Measurements from ENCODE around the gene ZNF816.

The ZNF816 gene

DNA sequence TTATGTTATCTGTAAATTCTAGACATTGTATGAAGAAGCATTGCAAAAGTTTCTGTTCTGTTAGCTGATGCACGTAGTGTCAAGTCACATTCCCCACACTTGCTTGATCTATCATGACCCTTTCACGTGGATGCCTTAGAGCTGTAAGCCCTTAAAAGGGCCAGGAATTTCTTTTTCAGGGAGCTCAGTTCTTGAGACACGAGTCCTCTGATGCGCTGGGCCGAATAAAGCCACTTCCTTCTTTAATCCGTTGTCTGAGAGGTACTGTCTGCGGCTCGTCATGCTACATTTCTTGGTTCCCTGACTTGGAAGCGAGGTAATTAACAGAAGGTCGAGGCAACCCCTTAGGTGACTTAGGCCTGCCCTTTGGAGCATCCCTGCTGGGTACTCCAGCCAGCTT is 5.8 kb downstream of the ZNF816 start:
- no peaks in the 10 kb centered on the region for H3K27me3 ChIP-seq (ENCODE audit: insufficient read depth, poor library complexity, severe bottlenecking)
- DNase-seq (ENCODE audit: low spot score) (no peak), ATAC-seq (ENCODE audit: low read depth) (no peak)
- TF ChIP-seq, protein P1, sequence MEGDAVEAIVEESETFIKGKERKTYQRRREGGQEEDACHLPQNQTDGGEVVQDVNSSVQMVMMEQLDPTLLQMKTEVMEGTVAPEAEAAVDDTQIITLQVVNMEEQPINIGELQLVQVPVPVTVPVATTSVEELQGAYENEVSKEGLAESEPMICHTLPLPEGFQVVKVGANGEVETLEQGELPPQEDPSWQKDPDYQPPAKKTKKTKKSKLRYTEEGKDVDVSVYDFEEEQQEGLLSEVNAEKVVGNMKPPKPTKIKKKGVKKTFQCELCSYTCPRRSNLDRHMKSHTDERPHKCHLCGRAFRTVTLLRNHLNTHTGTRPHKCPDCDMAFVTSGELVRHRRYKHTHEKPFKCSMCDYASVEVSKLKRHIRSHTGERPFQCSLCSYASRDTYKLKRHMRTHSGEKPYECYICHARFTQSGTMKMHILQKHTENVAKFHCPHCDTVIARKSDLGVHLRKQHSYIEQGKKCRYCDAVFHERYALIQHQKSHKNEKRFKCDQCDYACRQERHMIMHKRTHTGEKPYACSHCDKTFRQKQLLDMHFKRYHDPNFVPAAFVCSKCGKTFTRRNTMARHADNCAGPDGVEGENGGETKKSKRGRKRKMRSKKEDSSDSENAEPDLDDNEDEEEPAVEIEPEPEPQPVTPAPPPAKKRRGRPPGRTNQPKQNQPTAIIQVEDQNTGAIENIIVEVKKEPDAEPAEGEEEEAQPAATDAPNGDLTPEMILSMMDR (IDR thresholded peaks at IDR 0.05; ENCODE audit: poor library complexity, severe bottlenecking): no peak
- no peak overlapping the region for H3K27ac ChIP-seq (ENCODE audit: poor library complexity, severe bottlenecking)
- H3K36me3 ChIP-seq (ENCODE audit: low read depth): peaks cover 38% of the 10 kb centered on the region
- peaks cover 6% of the 10 kb centered on the region for H3K9me3 ChIP-seq (ENCODE audit: severe bottlenecking)
- H3K4me1 ChIP-seq (ENCODE audit: insufficient read depth, poor library complexity, severe bottlenecking): peaks cover 5% of the 10 kb centered on the region
- no peak overlapping the region for H3K4me3 ChIP-seq (ENCODE audit: severe bottlenecking)

DNA sequence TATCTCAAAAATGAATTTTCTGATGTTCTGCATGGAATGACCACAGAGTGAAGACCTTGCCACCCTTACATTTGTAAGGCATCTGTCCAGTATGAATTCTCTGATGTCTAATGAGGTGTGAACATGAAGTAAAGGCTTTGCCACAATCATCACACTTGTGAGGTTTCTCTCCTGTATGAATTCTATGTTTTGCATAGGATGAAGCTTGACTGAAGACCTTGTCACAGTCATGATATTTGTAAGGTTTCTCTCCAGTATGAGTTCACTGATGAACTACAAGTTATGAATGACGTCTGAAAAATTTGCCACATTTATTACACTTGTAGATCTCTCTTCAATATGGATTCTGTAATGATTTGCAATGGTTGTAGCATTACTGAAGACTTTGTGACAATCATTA is 13.3 kb downstream of the ZNF816 start:
- TF ChIP-seq, protein P1 (IDR thresholded peaks at IDR 0.05; ENCODE audit: poor library complexity, severe bottlenecking): no peak
- Histone ChIP-seq H3K27me3 (ENCODE audit: insufficient read depth, poor library complexity, severe bottlenecking) (no peaks in the 10 kb centered on the region), H3K27ac (ENCODE audit: poor library complexity, severe bottlenecking) (no peak overlapping the region), H3K4me1 (ENCODE audit: insufficient read depth, poor library complexity, severe bottlenecking) (peaks cover 14% of the 10 kb centered on the region), H3K4me3 (ENCODE audit: severe bottlenecking) (no peak overlapping the region), H3K36me3 (ENCODE audit: low read depth) (peaks cover 27% of the 10 kb centered on the region), H3K9me3 (ENCODE audit: severe bottlenecking) (peaks cover 21% of the 10 kb centered on the region)
- DNase-seq (ENCODE audit: low spot score): no peak
- ATAC-seq (ENCODE audit: low read depth): no peak

DNA sequence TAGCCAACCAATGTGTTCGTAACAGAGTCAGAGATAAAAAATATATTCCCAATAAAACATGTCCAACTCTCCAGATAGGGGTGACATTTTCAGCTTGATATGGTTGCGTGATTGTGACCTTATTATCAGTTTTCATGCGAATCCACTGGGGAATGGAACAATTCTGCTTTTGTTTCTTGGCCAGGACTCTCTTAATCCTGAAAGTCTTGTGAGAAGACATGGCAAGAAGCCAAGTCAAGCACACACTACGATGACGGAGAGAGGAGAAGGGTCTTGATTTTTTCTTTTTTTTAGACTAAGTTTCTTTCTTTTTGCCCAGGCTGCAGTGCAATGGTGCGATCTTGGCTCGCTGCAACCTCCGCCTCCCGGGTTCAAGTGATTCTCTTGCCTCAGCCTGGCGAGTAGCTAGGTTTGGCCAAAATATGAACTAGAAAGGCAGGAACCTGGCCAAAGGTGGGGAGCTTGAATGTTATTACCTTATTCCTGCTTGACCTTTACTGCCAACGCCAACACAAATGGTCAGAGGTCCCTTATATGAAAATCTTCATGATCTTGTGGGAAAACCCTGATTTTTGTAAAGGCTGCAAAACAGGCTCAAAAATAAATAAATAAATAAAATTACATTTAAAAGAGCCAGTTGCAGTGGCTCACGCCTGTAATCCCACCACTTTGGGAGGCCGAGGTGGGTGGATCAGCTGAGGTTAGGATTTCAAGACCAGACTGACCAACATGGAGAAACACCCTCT is 14.5 kb downstream of the ZNF816 start:
- H3K36me3 ChIP-seq (ENCODE audit: low read depth): peaks cover 27% of the 10 kb centered on the region
- DNase-seq (ENCODE audit: low spot score) (no peak), ATAC-seq (ENCODE audit: low read depth) (no peak)
- peaks cover 26% of the 10 kb centered on the region for H3K4me1 ChIP-seq (ENCODE audit: insufficient read depth, poor library complexity, severe bottlenecking)
- H3K27ac ChIP-seq (ENCODE audit: poor library complexity, severe bottlenecking): no peak overlapping the region
- H3K27me3 ChIP-seq (ENCODE audit: insufficient read depth, poor library complexity, severe bottlenecking): no peaks in the 10 kb centered on the region
- TF ChIP-seq, protein P1 (IDR thresholded peaks at IDR 0.05; ENCODE audit: poor library complexity, severe bottlenecking): no peak
- peaks cover 21% of the 10 kb centered on the region for H3K9me3 ChIP-seq (ENCODE audit: severe bottlenecking)
- H3K4me3 ChIP-seq (ENCODE audit: severe bottlenecking): no peak overlapping the region

DNA sequence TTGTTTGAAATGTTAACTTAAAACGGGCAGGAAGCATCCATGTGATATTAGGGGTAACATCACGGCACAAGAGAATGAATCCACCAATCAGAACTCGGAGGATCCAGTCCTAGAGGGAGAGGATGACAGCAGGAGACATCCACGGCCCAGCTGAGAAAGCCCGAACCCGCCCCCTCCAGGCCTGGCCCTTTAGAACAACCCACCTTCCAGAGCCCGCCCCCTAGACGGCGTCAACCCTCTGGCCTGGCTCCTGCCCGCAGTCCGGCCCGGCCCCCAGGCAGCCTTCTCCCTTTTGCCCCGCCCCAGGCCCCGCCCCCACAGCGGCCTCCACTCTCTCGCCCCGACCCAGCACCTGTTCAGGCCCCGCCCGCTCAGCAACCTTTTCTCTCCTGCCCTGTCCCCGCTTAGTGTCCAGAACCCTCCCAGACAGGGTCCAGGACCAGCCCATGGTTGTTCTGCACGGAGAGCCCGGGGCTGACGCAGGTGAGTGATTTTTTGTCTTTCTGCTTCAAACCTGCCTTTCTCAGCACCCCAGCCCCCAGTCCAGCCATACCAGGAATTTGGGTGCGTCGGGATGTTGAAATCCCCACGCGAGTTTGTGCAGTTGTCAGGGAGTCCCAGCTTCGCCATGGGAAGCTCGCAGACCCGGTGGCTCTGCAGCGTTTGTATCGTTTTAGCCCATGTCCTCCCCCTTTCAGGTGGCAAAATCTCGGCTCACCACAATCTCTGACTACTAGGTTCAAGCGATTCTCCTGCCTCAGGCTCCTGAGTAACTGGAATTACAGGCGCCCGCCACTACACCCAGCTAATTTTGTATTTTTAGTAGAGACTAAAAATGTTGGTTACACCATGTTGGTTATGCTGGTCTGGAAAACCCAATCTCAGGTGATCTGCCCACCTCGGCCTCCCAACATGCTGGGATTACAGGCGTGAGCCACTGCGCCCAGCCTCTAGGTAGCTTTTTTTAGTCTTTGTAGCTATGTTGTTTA is 16.1 kb downstream of the ZNF816 start:
- no peaks in the 10 kb centered on the region for H3K27me3 ChIP-seq (ENCODE audit: insufficient read depth, poor library complexity, severe bottlenecking)
- no peak overlapping the region for H3K4me3 ChIP-seq (ENCODE audit: severe bottlenecking)
- TF ChIP-seq, protein P1 (IDR thresholded peaks at IDR 0.05; ENCODE audit: poor library complexity, severe bottlenecking): no peak
- H3K4me1 ChIP-seq (ENCODE audit: insufficient read depth, poor library complexity, severe bottlenecking): peaks cover 26% of the 10 kb centered on the region
- no peak overlapping the region for H3K27ac ChIP-seq (ENCODE audit: poor library complexity, severe bottlenecking)
- ATAC-seq (ENCODE audit: low read depth): no peak
- no peak for DNase-seq (ENCODE audit: low spot score)
- peaks cover 13% of the 10 kb centered on the region for H3K36me3 ChIP-seq (ENCODE audit: low read depth)
- peaks cover 21% of the 10 kb centered on the region for H3K9me3 ChIP-seq (ENCODE audit: severe bottlenecking)

All from RWPE2 (cell line).